HG03442 (cell line): ENCODE data around the gene MYO9A.

Experiments used
- ATAC-seq: cut with Tn5 transposase; IDR thresholded peaks from one replicate; pipeline ENCODE4 v1.9.1; 2021; ENCODE audit warnings: mild to moderate bottlenecking, moderate library complexity; ENCODE audit not compliant: unreplicated experiment

The MYO9A gene

GRCh38 chr15:72118017-72118978, at the start of gene MYO9A, which contains the start of gene SENP8:
Gene MYO9A, minus strand, starts transcription at chr15:72118150. Its CDS starts 71,587 bp downstream, at chr15:72046563.
Gene SENP8, plus strand, starts transcription at chr15:72118403. Its CDS starts 21,221 bp downstream, at chr15:72139624.
- peak; percentile 53 for ATAC-seq

GRCh38 chr15:72167445-72167844, 49.5 kb upstream of the MYO9A start:
- no peak for ATAC-seq

GRCh38 chr15:72166716-72167417, 48.9 kb upstream of the MYO9A start:
- ATAC-seq: no peak

GRCh38 chr15:72163719-72164118, 45.8 kb upstream of the MYO9A start:
- no peak for ATAC-seq

GRCh38 chr15:72162569-72162968, 44.6 kb upstream of the MYO9A start:
- no peak for ATAC-seq

- ATAC-seq: no peak
These were observed 43.6 kb upstream of the MYO9A start for GRCh38 chr15:72161361-72162132.

GRCh38 chr15:72160696-72161245, 42.8 kb upstream of the MYO9A start:
- no peak for ATAC-seq

- no peak for ATAC-seq
These were observed 39.0 kb upstream of the MYO9A start for GRCh38 chr15:72156928-72157327.

- ATAC-seq: no peak
These were observed 38.0 kb upstream of the MYO9A start for GRCh38 chr15:72155635-72156616.

GRCh38 chr15:72155003-72155621, 37.2 kb upstream of the MYO9A start:
- no peak for ATAC-seq

GRCh38 chr15:72154316-72154715, 36.4 kb upstream of the MYO9A start:
- no peak for ATAC-seq

- no peak for ATAC-seq
These were observed 35.5 kb upstream of the MYO9A start for GRCh38 chr15:72153269-72154000.

- ATAC-seq: no peak
These were observed 29.5 kb upstream of the MYO9A start for GRCh38 chr15:72147418-72147817.

GRCh38 chr15:72146934-72147333, 29.0 kb upstream of the MYO9A start:
- ATAC-seq: no peak

GRCh38 chr15:72146221-72146620, 28.3 kb upstream of the MYO9A start:
- no peak for ATAC-seq

GRCh38 chr15:72141171-72142084, 23.5 kb upstream of the MYO9A start:
- peak; percentile 100 for ATAC-seq

- ATAC-seq: no peak
These were observed 22.1 kb upstream of the MYO9A start for GRCh38 chr15:72140088-72140487.
